Urothelium cell line (cell line): ENCODE results near the gene PSMG1.
"Not testable (repeated sequence)": the region's sequence is repeated elsewhere in the genome, so short reads cannot be mapped to it uniquely, and the experiment has no call there.

Source experiments
- DNase-seq: peaks from one replicate; pipeline ENCODE4 v3.0.0; 2011; ENCODE audit warnings: low spot score, mixed read lengths
- FAIRE-seq: peaks from 2 replicates; lab custom pipeline; 2011; peaks lifted over from hg19 to GRCh38; lab: Jason Lieb, UNC

Gene PSMG1

GRCh38 chr21:39159342-39160063, 23.7 kb downstream of the PSMG1 start:
- no peak for DNase-seq
- FAIRE-seq: no peak

- not testable (repeated sequence) for DNase-seq, FAIRE-seq
Measured at GRCh38 chr21:39157241-39157640, 26.0 kb downstream of the PSMG1 start.

- FAIRE-seq (no peak), DNase-seq (no peak)
Measured at GRCh38 chr21:39156024-39156423, 27.2 kb downstream of the PSMG1 start.

- FAIRE-seq (no peak), DNase-seq (no peak)
Measured at GRCh38 chr21:39155578-39155977, 27.7 kb downstream of the PSMG1 start.

- DNase-seq (no peak), FAIRE-seq (no peak)
Measured at GRCh38 chr21:39153842-39154241, 29.4 kb downstream of the PSMG1 start.

- DNase-seq: no peak
- FAIRE-seq: no peak
Measured at GRCh38 chr21:39153373-39153772, 29.9 kb downstream of the PSMG1 start.

- FAIRE-seq (no peak), DNase-seq (no peak)
Measured at GRCh38 chr21:39152271-39152670, 31.0 kb downstream of the PSMG1 start.

- FAIRE-seq: no peak
- no peak for DNase-seq
Measured at GRCh38 chr21:39150877-39151276, 32.4 kb downstream of the PSMG1 start.

- no peak for FAIRE-seq
- no peak for DNase-seq
Measured at GRCh38 chr21:39150316-39150715, 32.9 kb downstream of the PSMG1 start.

GRCh38 chr21:39149882-39150281, 33.4 kb downstream of the PSMG1 start:
- FAIRE-seq (no peak), DNase-seq (no peak)

GRCh38 chr21:39148975-39149374, 34.3 kb downstream of the PSMG1 start:
- DNase-seq: no peak

GRCh38 chr21:39144191-39144590, 39.1 kb downstream of the PSMG1 start:
- DNase-seq: no peak
- FAIRE-seq: no peak

More at GRCh38 chr21:39148975-39149374, 34.3 kb downstream of the PSMG1 start:
- FAIRE-seq: no peak

GRCh38 chr21:39142972-39143371, 40.3 kb downstream of the PSMG1 start:
- no peak for FAIRE-seq

GRCh38 chr21:39141502-39141901, 41.7 kb downstream of the PSMG1 start:
- FAIRE-seq (no peak), DNase-seq (no peak)

More at GRCh38 chr21:39142972-39143371, 40.3 kb downstream of the PSMG1 start:
- no peak for DNase-seq

- FAIRE-seq (no peak), DNase-seq (no peak)
Measured at GRCh38 chr21:39137248-39138178, 45.7 kb downstream of the PSMG1 start.

- FAIRE-seq (no peak), DNase-seq (no peak)
Measured at GRCh38 chr21:39136711-39137110, 46.5 kb downstream of the PSMG1 start.

GRCh38 chr21:39136138-39136537, 47.1 kb downstream of the PSMG1 start:
- DNase-seq, FAIRE-seq: not testable (repeated sequence)

GRCh38 chr21:39134288-39134810, 48.9 kb downstream of the PSMG1 start:
- FAIRE-seq (no peak), DNase-seq (no peak)

- DNase-seq (no peak), FAIRE-seq (no peak)
Measured at GRCh38 chr21:39132248-39132647, 51.0 kb downstream of the PSMG1 start.

- DNase-seq: no peak
- FAIRE-seq: no peak
Measured at GRCh38 chr21:39131791-39132190, 51.5 kb downstream of the PSMG1 start.

GRCh38 chr21:39127506-39127905, 55.7 kb downstream of the PSMG1 start:
- FAIRE-seq: no peak
- DNase-seq: no peak

- no peak for DNase-seq
- no peak for FAIRE-seq
Measured at GRCh38 chr21:39126486-39126806, 56.8 kb downstream of the PSMG1 start.
